NCI-H2196 (cell line): ENCODE results near the gene HNMT.
A peak's percentile ranks its signal among the peaks of the same experiment; 100 is the strongest.
"Not testable (repeated sequence)": the region's sequence is repeated elsewhere in the genome, so short reads cannot be mapped to it uniquely, and the experiment has no call there.

Source experiments
- DNase-seq: peaks from one replicate; lab custom pipeline; 2025; ENCODE audit not compliant: unreplicated experiment; lab: John Stamatoyannopoulos, UW

The HNMT gene

GRCh38 chr2:137945229-137945628 is 19.0 kb upstream of the HNMT start:
- no peak for DNase-seq

GRCh38 chr2:137946227-137946626 is 18.0 kb upstream of the HNMT start:
- no peak for DNase-seq

GRCh38 chr2:137947032-137947727 is 17.1 kb upstream of the HNMT start:
- no peak for DNase-seq

- peak; percentile 59 for DNase-seq
Observed at GRCh38 chr2:137947728-137948336, 16.4 kb upstream of the HNMT start.

- no peak for DNase-seq
Observed at GRCh38 chr2:137948894-137949293, 15.4 kb upstream of the HNMT start.

GRCh38 chr2:137950238-137950637 is 14.0 kb upstream of the HNMT start:
- DNase-seq, result no peak

- DNase-seq, result no peak
Observed at GRCh38 chr2:137951586-137951985, 12.7 kb upstream of the HNMT start.

- no peak for DNase-seq
Observed at GRCh38 chr2:137952586-137953129, 11.6 kb upstream of the HNMT start.

GRCh38 chr2:137955536-137955935 is 8.7 kb upstream of the HNMT start:
- no peak for DNase-seq

GRCh38 chr2:137957033-137957432 is 7.2 kb upstream of the HNMT start:
- no peak for DNase-seq

- no peak for DNase-seq
Observed at GRCh38 chr2:137959166-137959565, 5.1 kb upstream of the HNMT start.

- no peak for DNase-seq
Observed at GRCh38 chr2:137960223-137960622, 4.0 kb upstream of the HNMT start.

GRCh38 chr2:137961602-137962001 is 2.7 kb upstream of the HNMT start:
- no peak for DNase-seq

- DNase-seq, result no peak
Observed at GRCh38 chr2:137963535-137964065, 673 bp upstream of the HNMT start.

GRCh38 chr2:137964859-137965459 is 686 bp downstream of the HNMT start:
- no peak for DNase-seq

GRCh38 chr2:137966043-137966442 is 1.8 kb downstream of the HNMT start:
- DNase-seq, result no peak

GRCh38 chr2:137967042-137967441 is 2.8 kb downstream of the HNMT start:
- no peak for DNase-seq

GRCh38 chr2:137968477-137969417 is 4.5 kb downstream of the HNMT start:
- no peak for DNase-seq

GRCh38 chr2:137969418-137969765 is 5.1 kb downstream of the HNMT start:
- peak; percentile 81 for DNase-seq

- DNase-seq, result no peak
Observed at GRCh38 chr2:137969876-137970275, 5.6 kb downstream of the HNMT start.

GRCh38 chr2:137971259-137971658 is 7.0 kb downstream of the HNMT start:
- DNase-seq, result not testable (repeated sequence)
